ENCODE measurements around the gene CTIF. TPM values are rescaled to one million over a fixed set of nuclear protein-coding genes. Genes with fewer than 3 reads are reported as not detected.
"Not testable (repeated sequence)": the region's sequence is repeated elsewhere in the genome, so short reads cannot be mapped to it uniquely, and the experiment has no call there.

The CTIF gene
- total and polyA plus RNA-seq, 11 donors = 21.2 to 93.0 (median 68.0) TPM

DNA sequence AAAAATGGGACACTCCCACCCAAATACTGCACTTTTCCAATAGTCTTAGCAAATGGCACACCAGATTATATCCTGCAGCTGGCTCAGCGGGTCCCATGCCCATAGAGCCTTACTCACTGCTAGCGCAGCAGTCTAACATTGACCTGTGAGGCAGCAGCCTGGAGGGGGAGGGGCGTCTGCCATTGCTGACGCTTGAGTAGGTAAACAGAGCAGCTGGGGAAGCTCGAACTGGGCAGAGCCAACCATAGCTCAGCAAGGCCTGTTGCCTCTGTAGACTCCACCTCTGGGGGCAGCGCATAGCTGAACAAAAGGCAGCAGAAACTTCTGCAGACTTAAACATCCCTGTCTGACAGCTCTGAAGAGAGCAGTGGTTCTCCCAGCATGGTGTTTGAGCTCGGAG, 110.4 kb downstream of the CTIF start:
- Histone ChIP-seq H3K4me3 (no peak overlapping the region), H3K27me3 (no peaks in the 10 kb centered on the region), H3K9me3 (no peaks in the 10 kb centered on the region), H3K4me1 (no peaks in the 10 kb centered on the region), H3K27ac (no peak overlapping the region), H3K36me3 (no peaks in the 10 kb centered on the region)
- ATAC-seq = no peak
- TF ChIP-seq POLR2A (IDR thresholded peaks at IDR 0.05) = no peak
- TF ChIP-seq, protein P1, sequence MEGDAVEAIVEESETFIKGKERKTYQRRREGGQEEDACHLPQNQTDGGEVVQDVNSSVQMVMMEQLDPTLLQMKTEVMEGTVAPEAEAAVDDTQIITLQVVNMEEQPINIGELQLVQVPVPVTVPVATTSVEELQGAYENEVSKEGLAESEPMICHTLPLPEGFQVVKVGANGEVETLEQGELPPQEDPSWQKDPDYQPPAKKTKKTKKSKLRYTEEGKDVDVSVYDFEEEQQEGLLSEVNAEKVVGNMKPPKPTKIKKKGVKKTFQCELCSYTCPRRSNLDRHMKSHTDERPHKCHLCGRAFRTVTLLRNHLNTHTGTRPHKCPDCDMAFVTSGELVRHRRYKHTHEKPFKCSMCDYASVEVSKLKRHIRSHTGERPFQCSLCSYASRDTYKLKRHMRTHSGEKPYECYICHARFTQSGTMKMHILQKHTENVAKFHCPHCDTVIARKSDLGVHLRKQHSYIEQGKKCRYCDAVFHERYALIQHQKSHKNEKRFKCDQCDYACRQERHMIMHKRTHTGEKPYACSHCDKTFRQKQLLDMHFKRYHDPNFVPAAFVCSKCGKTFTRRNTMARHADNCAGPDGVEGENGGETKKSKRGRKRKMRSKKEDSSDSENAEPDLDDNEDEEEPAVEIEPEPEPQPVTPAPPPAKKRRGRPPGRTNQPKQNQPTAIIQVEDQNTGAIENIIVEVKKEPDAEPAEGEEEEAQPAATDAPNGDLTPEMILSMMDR (IDR thresholded peaks at IDR 0.05) = no peak
- intact Hi-C loops (cut with DNase I) = loop anchor here in 1 of 10 donors (5.0 kb wide), 1 partner anchor 157 kb away; no protein-coding TSS in a partner anchor
- 78 to 92% (median 86%) methylated on average over 6 to 7 of the region's 7 CpGs for WGBS, 4 donors
- no peak for DNase-seq

DNA sequence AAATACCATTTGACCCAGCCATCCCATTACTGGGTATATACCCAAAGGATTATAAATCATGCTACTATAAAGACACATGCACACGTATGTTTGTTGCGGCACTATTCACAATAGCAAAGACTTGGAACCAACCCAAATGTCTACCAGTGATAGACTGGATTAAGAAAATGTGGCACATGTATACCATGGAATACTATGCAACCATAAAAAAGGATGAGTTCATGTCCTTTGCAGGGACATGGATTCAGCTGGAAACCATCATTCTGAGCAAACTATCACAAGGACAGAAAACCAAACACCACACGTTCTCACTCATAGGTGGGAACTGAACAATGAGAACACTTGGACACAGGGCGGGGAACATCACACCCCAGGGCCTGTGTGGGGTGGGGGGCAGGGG, 115.8 kb downstream of the CTIF start:
- ATAC-seq; H3K4me3 ChIP-seq; intact Hi-C loops (cut with DNase I); H3K27ac ChIP-seq; DNase-seq; H3K9me3 ChIP-seq; H3K36me3 ChIP-seq; H3K27me3 ChIP-seq: not testable (repeated sequence)
- peaks cover 0 to 24% (median 11%) of the 10 kb centered on the region in 12 donors for H3K4me1 ChIP-seq
- whole genome bisulfite sequencing, 4 donors = 96 to 99% (median 97%) methylated on average over 4 of the region's 4 CpGs

DNA sequence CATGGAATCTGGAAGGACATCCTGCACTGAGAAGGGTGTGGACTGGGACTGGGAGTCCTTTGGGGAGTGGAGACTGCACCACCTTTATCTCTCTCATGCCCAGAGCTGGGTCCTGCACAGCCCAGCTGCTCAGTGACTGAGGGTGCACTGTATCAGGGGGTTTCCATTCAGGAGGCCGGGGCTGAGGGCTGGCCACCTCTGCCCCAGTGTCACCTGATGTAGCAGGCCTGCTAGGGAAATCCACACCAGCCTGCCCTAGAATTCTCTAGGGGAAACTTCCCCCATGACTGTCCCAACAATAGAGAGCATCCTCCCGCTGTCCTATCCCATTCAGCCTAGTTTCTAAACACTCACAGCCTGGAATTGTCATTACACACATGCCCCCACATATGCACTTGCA, 116.7 kb downstream of the CTIF start:
- TF ChIP-seq POLR2A (IDR thresholded peaks at IDR 0.05) = no peak
- TF ChIP-seq, protein P1 (IDR thresholded peaks at IDR 0.05) = no peak
- whole genome bisulfite sequencing, 4 donors = 49 to 59% (median 56%) methylated on average over 2 of the region's 2 CpGs
- ATAC-seq (peak in 2 of 4 donors; percentile 20 to 46), DNase-seq (no peak)
- Histone ChIP-seq H3K9me3 (no peaks in the 10 kb centered on the region), H3K27me3 (no peaks in the 10 kb centered on the region), H3K36me3 (no peaks in the 10 kb centered on the region), H3K4me1 (peaks cover 0 to 28% (median 12%) of the 10 kb centered on the region in 12 donors), H3K4me3 (no peak overlapping the region), H3K27ac (no peak overlapping the region)
- intact Hi-C loops (cut with DNase I) = no loop called here

DNA sequence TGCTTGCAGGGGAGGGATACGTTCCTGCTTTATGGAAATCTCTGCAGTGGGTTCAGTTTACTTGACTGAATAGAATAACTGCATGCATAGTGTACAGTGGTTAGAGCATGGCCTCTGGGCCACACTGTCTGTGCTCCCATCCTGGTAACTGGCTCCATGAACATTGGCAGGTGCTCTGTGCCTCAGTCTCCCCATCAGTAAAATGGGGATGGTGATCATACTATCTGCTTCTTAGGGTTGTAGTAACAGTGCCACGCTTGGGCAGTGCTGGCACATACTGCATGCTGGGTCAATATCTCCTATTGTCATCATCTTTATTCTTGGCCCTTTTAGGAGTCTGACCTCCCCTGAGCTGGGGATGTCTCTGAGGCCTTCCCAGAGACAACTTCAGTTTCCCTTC, 117.3 kb downstream of the CTIF start:
- intact Hi-C loops (cut with DNase I) = no loop called here
- no peaks in the 10 kb centered on the region for H3K36me3 ChIP-seq
- no peaks in the 10 kb centered on the region for H3K27me3 ChIP-seq
- peaks cover 0 to 34% (median 16%) of the 10 kb centered on the region in 12 donors for H3K4me1 ChIP-seq
- H3K27ac ChIP-seq = no peak overlapping the region
- no peak overlapping the region for H3K4me3 ChIP-seq
- no peaks in the 10 kb centered on the region for H3K9me3 ChIP-seq
- WGBS, 4 donors = 69 to 86% (median 79%) methylated on average over 2 of the region's 2 CpGs
- DNase-seq = no peak
- no peak for ATAC-seq
- TF ChIP-seq, protein P1 (IDR thresholded peaks at IDR 0.05) = no peak
- no peak for TF ChIP-seq POLR2A (IDR thresholded peaks at IDR 0.05)

DNA sequence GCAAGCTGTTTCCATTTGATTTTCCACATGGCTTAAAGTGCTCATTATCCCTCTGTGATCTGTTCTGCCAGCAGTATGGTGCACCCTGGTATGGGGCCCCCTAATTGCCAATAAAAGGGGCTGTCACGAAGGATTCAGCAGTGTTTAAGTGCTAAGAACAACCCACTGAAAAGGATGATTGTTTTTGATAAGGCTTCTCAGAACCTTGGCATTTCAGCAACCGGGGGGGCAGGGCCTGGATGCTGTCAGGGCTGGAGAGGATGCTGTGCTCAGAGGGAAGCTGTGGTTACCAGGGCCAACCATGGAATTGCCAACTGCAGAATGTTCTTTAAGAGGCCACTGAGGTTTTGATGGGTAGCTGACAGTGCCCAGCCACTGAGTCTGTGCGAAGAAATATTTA, 117.8 kb downstream of the CTIF start:
- Histone ChIP-seq H3K27ac (no peak overlapping the region), H3K4me3 (no peak overlapping the region), H3K9me3 (no peaks in the 10 kb centered on the region), H3K27me3 (no peaks in the 10 kb centered on the region), H3K36me3 (no peaks in the 10 kb centered on the region), H3K4me1 (peaks cover 0 to 37% (median 20%) of the 10 kb centered on the region in 12 donors)
- no peak for DNase-seq
- TF ChIP-seq, protein P1 (IDR thresholded peaks at IDR 0.05) = no peak
- TF ChIP-seq POLR2A (IDR thresholded peaks at IDR 0.05) = no peak
- 73 to 81% (median 76%) methylated on average over 3 of the region's 3 CpGs for WGBS, 4 donors
- no peak for ATAC-seq
- intact Hi-C loops (cut with DNase I) = no loop called here

All from heart left ventricle (tissue), 16 donors.